ENCODE data around the gene FOXD4L1. TPM values are rescaled to one million over a fixed set of nuclear protein-coding genes. Genes with fewer than 3 reads are reported as not detected.
"Not testable (repeated sequence)": the region's sequence is repeated elsewhere in the genome, so short reads cannot be mapped to it uniquely, and the experiment has no call there.

Gene FOXD4L1
- total RNA-seq, 2 experiments from 2014 or later = 0.44 to 0.80 TPM

GRCh38 chr2:113510913-113511312, 12.4 kb downstream of the FOXD4L1 start:
- POLR2A ChIA-PET; H2AFZ ChIP-seq (ENCODE audit: low read length); DNase-seq (ENCODE audit: low spot score); H3K36me3 ChIP-seq (ENCODE audit: insufficient read depth, low read length); CTCF ChIA-PET (ENCODE audit: unreplicated experiment); H3K9me3 ChIP-seq (ENCODE audit: low read length); H3K27ac ChIP-seq (ENCODE audit: low read depth, low read length, poor library complexity, severe bottlenecking); intact Hi-C loops (cut with micrococcal nuclease; ENCODE audit: unreplicated experiment); H3K9me2 ChIP-seq (ENCODE audit: insufficient read depth, low read length); H3K4me3 ChIP-seq (ENCODE audit: low read depth, low read length, poor library complexity, severe bottlenecking); H3K4me1 ChIP-seq (ENCODE audit: insufficient read depth, low read length, poor library complexity, severe bottlenecking); H3K4me2 ChIP-seq (ENCODE audit: low read length); BruUV-seq (replicated peaks); H3K79me2 ChIP-seq (ENCODE audit: insufficient read depth, low read depth, low read length); H4K20me1 ChIP-seq (ENCODE audit: insufficient read depth, low read length): not testable (repeated sequence)

- POLR2A ChIA-PET; intact Hi-C loops (cut with micrococcal nuclease; ENCODE audit: unreplicated experiment); DNase-seq (ENCODE audit: low spot score): not testable (repeated sequence)
These were observed 13.4 kb downstream of the FOXD4L1 start for GRCh38 chr2:113511859-113512258.

GRCh38 chr2:113515457-113515856, 17.0 kb downstream of the FOXD4L1 start:
- DNase-seq (ENCODE audit: low spot score); BruUV-seq (replicated peaks); H2AFZ ChIP-seq (ENCODE audit: low read length); H3K4me3 ChIP-seq (ENCODE audit: low read depth, low read length, poor library complexity, severe bottlenecking); POLR2A ChIA-PET; H4K20me1 ChIP-seq (ENCODE audit: insufficient read depth, low read length); H3K9me2 ChIP-seq (ENCODE audit: insufficient read depth, low read length); H3K36me3 ChIP-seq (ENCODE audit: insufficient read depth, low read length); H3K79me2 ChIP-seq (ENCODE audit: insufficient read depth, low read depth, low read length); intact Hi-C loops (cut with micrococcal nuclease; ENCODE audit: unreplicated experiment); CTCF ChIA-PET (ENCODE audit: unreplicated experiment); H3K4me1 ChIP-seq (ENCODE audit: insufficient read depth, low read length, poor library complexity, severe bottlenecking); H3K27ac ChIP-seq (ENCODE audit: low read depth, low read length, poor library complexity, severe bottlenecking); H3K9me3 ChIP-seq (ENCODE audit: low read length); H3K4me2 ChIP-seq (ENCODE audit: low read length): not testable (repeated sequence)

More at GRCh38 chr2:113511859-113512258, 13.4 kb downstream of the FOXD4L1 start:
- H3K79me2 ChIP-seq (ENCODE audit: insufficient read depth, low read depth, low read length); H3K4me1 ChIP-seq (ENCODE audit: insufficient read depth, low read length, poor library complexity, severe bottlenecking); H3K36me3 ChIP-seq (ENCODE audit: insufficient read depth, low read length); H2AFZ ChIP-seq (ENCODE audit: low read length); H3K9me3 ChIP-seq (ENCODE audit: low read length); H3K27ac ChIP-seq (ENCODE audit: low read depth, low read length, poor library complexity, severe bottlenecking); BruUV-seq (replicated peaks); H3K4me3 ChIP-seq (ENCODE audit: low read depth, low read length, poor library complexity, severe bottlenecking); H3K4me2 ChIP-seq (ENCODE audit: low read length); H4K20me1 ChIP-seq (ENCODE audit: insufficient read depth, low read length); H3K9me2 ChIP-seq (ENCODE audit: insufficient read depth, low read length); CTCF ChIA-PET (ENCODE audit: unreplicated experiment): not testable (repeated sequence)

- H4K20me1 ChIP-seq (ENCODE audit: insufficient read depth, low read length); BruUV-seq (replicated peaks); CTCF ChIA-PET (ENCODE audit: unreplicated experiment); H3K27ac ChIP-seq (ENCODE audit: low read depth, low read length, poor library complexity, severe bottlenecking); POLR2A ChIA-PET; H3K4me2 ChIP-seq (ENCODE audit: low read length); DNase-seq (ENCODE audit: low spot score); intact Hi-C loops (cut with micrococcal nuclease; ENCODE audit: unreplicated experiment); H3K4me1 ChIP-seq (ENCODE audit: insufficient read depth, low read length, poor library complexity, severe bottlenecking); H3K9me2 ChIP-seq (ENCODE audit: insufficient read depth, low read length); H2AFZ ChIP-seq (ENCODE audit: low read length); H3K36me3 ChIP-seq (ENCODE audit: insufficient read depth, low read length); H3K9me3 ChIP-seq (ENCODE audit: low read length); H3K4me3 ChIP-seq (ENCODE audit: low read depth, low read length, poor library complexity, severe bottlenecking); H3K79me2 ChIP-seq (ENCODE audit: insufficient read depth, low read depth, low read length): not testable (repeated sequence)
These were observed 17.5 kb downstream of the FOXD4L1 start for GRCh38 chr2:113515995-113516394.

GRCh38 chr2:113517025-113517424, 18.6 kb downstream of the FOXD4L1 start:
- intact Hi-C loops (cut with micrococcal nuclease; ENCODE audit: unreplicated experiment); POLR2A ChIA-PET; H3K4me3 ChIP-seq (ENCODE audit: low read depth, low read length, poor library complexity, severe bottlenecking); H3K79me2 ChIP-seq (ENCODE audit: insufficient read depth, low read depth, low read length); DNase-seq (ENCODE audit: low spot score); CTCF ChIA-PET (ENCODE audit: unreplicated experiment); H3K27ac ChIP-seq (ENCODE audit: low read depth, low read length, poor library complexity, severe bottlenecking); H3K9me3 ChIP-seq (ENCODE audit: low read length); H3K4me1 ChIP-seq (ENCODE audit: insufficient read depth, low read length, poor library complexity, severe bottlenecking); BruUV-seq (replicated peaks); H3K36me3 ChIP-seq (ENCODE audit: insufficient read depth, low read length); H3K4me2 ChIP-seq (ENCODE audit: low read length); H4K20me1 ChIP-seq (ENCODE audit: insufficient read depth, low read length); H3K9me2 ChIP-seq (ENCODE audit: insufficient read depth, low read length); H2AFZ ChIP-seq (ENCODE audit: low read length): not testable (repeated sequence)

- POLR2A ChIA-PET; H3K36me3 ChIP-seq (ENCODE audit: insufficient read depth, low read length); H3K27ac ChIP-seq (ENCODE audit: low read depth, low read length, poor library complexity, severe bottlenecking); CTCF ChIA-PET (ENCODE audit: unreplicated experiment); BruUV-seq (replicated peaks); H3K4me2 ChIP-seq (ENCODE audit: low read length); intact Hi-C loops (cut with micrococcal nuclease; ENCODE audit: unreplicated experiment); H3K4me1 ChIP-seq (ENCODE audit: insufficient read depth, low read length, poor library complexity, severe bottlenecking); H3K79me2 ChIP-seq (ENCODE audit: insufficient read depth, low read depth, low read length); DNase-seq (ENCODE audit: low spot score); H4K20me1 ChIP-seq (ENCODE audit: insufficient read depth, low read length); H3K4me3 ChIP-seq (ENCODE audit: low read depth, low read length, poor library complexity, severe bottlenecking); H2AFZ ChIP-seq (ENCODE audit: low read length); H3K9me2 ChIP-seq (ENCODE audit: insufficient read depth, low read length); H3K9me3 ChIP-seq (ENCODE audit: low read length): not testable (repeated sequence)
These were observed 22.4 kb downstream of the FOXD4L1 start for GRCh38 chr2:113520837-113521236.

- H3K79me2 ChIP-seq (ENCODE audit: insufficient read depth, low read depth, low read length); intact Hi-C loops (cut with micrococcal nuclease; ENCODE audit: unreplicated experiment); H3K9me3 ChIP-seq (ENCODE audit: low read length); H3K4me3 ChIP-seq (ENCODE audit: low read depth, low read length, poor library complexity, severe bottlenecking); H4K20me1 ChIP-seq (ENCODE audit: insufficient read depth, low read length); H3K4me1 ChIP-seq (ENCODE audit: insufficient read depth, low read length, poor library complexity, severe bottlenecking); H3K4me2 ChIP-seq (ENCODE audit: low read length); DNase-seq (ENCODE audit: low spot score); H3K36me3 ChIP-seq (ENCODE audit: insufficient read depth, low read length); POLR2A ChIA-PET; H2AFZ ChIP-seq (ENCODE audit: low read length); BruUV-seq (replicated peaks); H3K9me2 ChIP-seq (ENCODE audit: insufficient read depth, low read length); CTCF ChIA-PET (ENCODE audit: unreplicated experiment); H3K27ac ChIP-seq (ENCODE audit: low read depth, low read length, poor library complexity, severe bottlenecking): not testable (repeated sequence)
These were observed 23.0 kb downstream of the FOXD4L1 start for GRCh38 chr2:113521492-113521891.
